Activated CD8-positive, alpha-beta T cell treated with anti-CD3 and anti-CD28 coated beads for 36 hours (primary cell): Measurements from ENCODE around the gene DHRSX. TPM values are rescaled to one million over a fixed set of nuclear protein-coding genes. Genes with fewer than 3 reads are reported as not detected.
"Not testable (repeated sequence)": the region's sequence is repeated elsewhere in the genome, so short reads cannot be mapped to it uniquely, and the experiment has no call there.

Experiments used
- ATAC-seq: fragments of 200-7000 bp; cut with Tn5 transposase; one replicate; pipeline ENCODE4 v1.10.0; 2021; ENCODE audit warnings: mild to moderate bottlenecking, moderate library complexity
- CTCF ChIA-PET: fragments of 350-600 bp; sonication (Branson Sonifier 250); formaldehyde crosslinking; loops from one replicate; lab custom pipeline; 2021; ENCODE audit warnings: antibody characterized with exemption; lab: Charles Lee
- POLR2A ChIA-PET: fragments of 350-600 bp; sonication (Branson Sonifier 250); formaldehyde crosslinking; loops from one replicate; lab custom pipeline; 2021; ENCODE audit warnings: antibody characterized with exemption; lab: Charles Lee
- DNase-seq: peaks from one replicate; pipeline ENCODE4 v3.0.0-alpha.2; 2020
- H3K27ac Mint-ChIP-seq: one replicate; pipeline ENCODE4 v1.8.0; 2021; ENCODE audit warnings: mild to moderate bottlenecking, mixed read lengths
- H3K27me3 Mint-ChIP-seq: one replicate; pipeline ENCODE4 v1.8.0; 2021; ENCODE audit warnings: mixed read lengths
- H3K36me3 Mint-ChIP-seq: one replicate; pipeline ENCODE4 v1.8.0; 2021; ENCODE audit warnings: low read depth, mixed read lengths
- H3K4me1 Mint-ChIP-seq: one replicate; pipeline ENCODE4 v1.8.0; 2021; ENCODE audit warnings: low read depth, mixed read lengths
- H3K4me3 Mint-ChIP-seq: one replicate; pipeline ENCODE4 v1.8.0; 2021; ENCODE audit warnings: mild to moderate bottlenecking, moderate library complexity, mixed read lengths
- H3K9me3 Mint-ChIP-seq: one replicate; pipeline ENCODE4 v1.8.0; 2021; ENCODE audit warnings: mixed read lengths
- CTCF ChIP-seq: fragments of 200-600 bp; IDR thresholded peaks from one replicate; pipeline ENCODE4 v1.8.0; 2022; ENCODE audit warnings: antibody characterized with exemption, mild to moderate bottlenecking
- intact Hi-C: fragments of 100-400 bp; cut with micrococcal nuclease; formaldehyde crosslinking; loops from one replicate; pipeline ENCODE4 v1.10.0; 2022
- total RNA-seq, 2 experiments: library from RNA; stranded (reverse); gene quantifications; one replicate each; pipeline ENCODE4 v1.2.3, GENCODE V29; 2021

Gene DHRSX
- total RNA-seq, 2 experiments from 2014 or later, result 19.7 to 22.0 TPM

- no peak overlapping the region for H3K27ac Mint-ChIP-seq
- DNase-seq (no peak), ATAC-seq (no peak)
- ChIA-PET POLR2A (no interaction called here), CTCF (no interaction called here)
- H3K9me3 Mint-ChIP-seq, result peaks cover 58% of the 10 kb centered on the region
- peaks cover 62% of the 10 kb centered on the region for H3K36me3 Mint-ChIP-seq
- H3K4me1 Mint-ChIP-seq, result no peaks in the 10 kb centered on the region
- TF ChIP-seq CTCF, result no peak
- intact Hi-C loops, result no loop called here
- no peaks in the 10 kb centered on the region for H3K27me3 Mint-ChIP-seq
- H3K4me3 Mint-ChIP-seq, result no peak overlapping the region
Observed at GRCh38 chrX:2224161-2224560, 276.6 kb downstream of the DHRSX start.

- DNase-seq (no peak), ATAC-seq (no peak)
- H3K36me3 Mint-ChIP-seq, result peaks cover 68% of the 10 kb centered on the region
- POLR2A ChIA-PET, result no interaction called here
- peaks cover 62% of the 10 kb centered on the region for H3K9me3 Mint-ChIP-seq
- intact Hi-C loops, result no loop called here
- H3K4me1 Mint-ChIP-seq, result no peaks in the 10 kb centered on the region
- H3K27ac Mint-ChIP-seq, result no peak overlapping the region
- CTCF ChIA-PET, result no interaction called here
- TF ChIP-seq CTCF, result no peak
- no peak overlapping the region for H3K4me3 Mint-ChIP-seq
- no peaks in the 10 kb centered on the region for H3K27me3 Mint-ChIP-seq
Observed at GRCh38 chrX:2220829-2221567, 279.8 kb downstream of the DHRSX start.

GRCh38 chrX:2220296-2220695 is 280.5 kb downstream of the DHRSX start:
- ChIA-PET POLR2A (no interaction called here), CTCF (no interaction called here)
- Mint-ChIP-seq H3K4me1 (no peaks in the 10 kb centered on the region), H3K27me3 (no peaks in the 10 kb centered on the region), H3K4me3 (no peak overlapping the region), H3K27ac (no peak overlapping the region), H3K9me3 (peaks cover 59% of the 10 kb centered on the region), H3K36me3 (peaks cover 67% of the 10 kb centered on the region)
- DNase-seq (no peak), ATAC-seq (no peak)
- intact Hi-C loops, result no loop called here
- TF ChIP-seq CTCF, result no peak

GRCh38 chrX:2214138-2214823 is 286.5 kb downstream of the DHRSX start:
- DNase-seq, CTCF ChIA-PET, ATAC-seq, H3K27ac Mint-ChIP-seq, intact Hi-C loops, POLR2A ChIA-PET, H3K4me1 Mint-ChIP-seq, H3K27me3 Mint-ChIP-seq, H3K4me3 Mint-ChIP-seq: not testable (repeated sequence)
- peaks cover 25% of the 10 kb centered on the region for H3K9me3 Mint-ChIP-seq
- H3K36me3 Mint-ChIP-seq, result peaks cover 13% of the 10 kb centered on the region

GRCh38 chrX:2211667-2212066 is 289.1 kb downstream of the DHRSX start:
- H3K27me3 Mint-ChIP-seq, CTCF ChIA-PET, H3K4me3 Mint-ChIP-seq, H3K27ac Mint-ChIP-seq, H3K4me1 Mint-ChIP-seq, H3K36me3 Mint-ChIP-seq, DNase-seq, ATAC-seq, POLR2A ChIA-PET, intact Hi-C loops: not testable (repeated sequence)
- peaks cover 12% of the 10 kb centered on the region for H3K9me3 Mint-ChIP-seq

GRCh38 chrX:2193273-2193592 is 307.5 kb downstream of the DHRSX start:
- no peak for TF ChIP-seq CTCF
- Mint-ChIP-seq H3K9me3 (peaks cover 17% of the 10 kb centered on the region), H3K4me1 (no peaks in the 10 kb centered on the region), H3K36me3 (peaks cover 7% of the 10 kb centered on the region), H3K27me3 (no peaks in the 10 kb centered on the region), H3K4me3 (no peak overlapping the region), H3K27ac (no peak overlapping the region)
- ChIA-PET POLR2A (no interaction called here), CTCF (no interaction called here)
- intact Hi-C loops, result no loop called here
- no peak for DNase-seq
- ATAC-seq, result no peak
